Dendritic cell treated with granulocyte-macrophage colony-stimulating factor and Interleukin-4, amounts not matched to agents 40 ng/mL and 50 ng/mL, for 4 days (primary cell): ENCODE measurements around the gene TMEM51.

Experiments
- H3K27ac Mint-ChIP-seq: one replicate; pipeline ENCODE4 v1.8.0; 2022; ENCODE audit warnings: mild to moderate bottlenecking, mixed read lengths
- H3K27me3 Mint-ChIP-seq: one replicate; pipeline ENCODE4 v1.8.0; 2022; ENCODE audit warnings: mild to moderate bottlenecking, mixed read lengths
- H3K36me3 Mint-ChIP-seq: one replicate; pipeline ENCODE4 v1.8.0; 2022; ENCODE audit warnings: low read depth, mixed read lengths
- H3K4me1 Mint-ChIP-seq: one replicate; pipeline ENCODE4 v1.8.0; 2022; ENCODE audit warnings: low read depth, mixed read lengths
- H3K4me3 Mint-ChIP-seq: one replicate; pipeline ENCODE4 v1.8.0; 2022; ENCODE audit warnings: mild to moderate bottlenecking, moderate library complexity, mixed read lengths
- H3K9me3 Mint-ChIP-seq: one replicate; pipeline ENCODE4 v1.8.0; 2022; ENCODE audit warnings: mixed read lengths
- intact Hi-C: fragments of 100-400 bp; cut with micrococcal nuclease; formaldehyde crosslinking; loops from one replicate; pipeline ENCODE4 v1.15.0; 2022

Gene TMEM51

GRCh38 chr1:15210651-15211375 lies 57.3 kb downstream of the TMEM51 start:
- Mint-ChIP-seq H3K4me3 (no peak overlapping the region), H3K9me3 (no peaks in the 10 kb centered on the region), H3K4me1 (peaks cover 88% of the 10 kb centered on the region), H3K27me3 (no peaks in the 10 kb centered on the region), H3K27ac (no peak overlapping the region), H3K36me3 (peaks cover 85% of the 10 kb centered on the region)
- intact Hi-C loops = loop anchor here (10.0 kb wide), 1 partner anchor 56 kb away; the partner anchor contains the start of gene TMEM51

- peaks cover 88% of the 10 kb centered on the region for H3K36me3 Mint-ChIP-seq
- peaks cover 90% of the 10 kb centered on the region for H3K4me1 Mint-ChIP-seq
- H3K9me3 Mint-ChIP-seq = no peaks in the 10 kb centered on the region
- no peak overlapping the region for H3K4me3 Mint-ChIP-seq
- no peak overlapping the region for H3K27ac Mint-ChIP-seq
- intact Hi-C loops = loop anchor here (10.0 kb wide), 1 partner anchor 57 kb away; the partner anchor contains the start of gene TMEM51
- no peaks in the 10 kb centered on the region for H3K27me3 Mint-ChIP-seq
These were observed 57.9 kb downstream of the TMEM51 start for GRCh38 chr1:15211424-15211823.

- H3K9me3 Mint-ChIP-seq = no peaks in the 10 kb centered on the region
- H3K27ac Mint-ChIP-seq = peak overlapping the region; percentile 83
- H3K36me3 Mint-ChIP-seq = peaks cover 84% of the 10 kb centered on the region
- no peaks in the 10 kb centered on the region for H3K27me3 Mint-ChIP-seq
- H3K4me3 Mint-ChIP-seq = no peak overlapping the region
- intact Hi-C loops = loop anchor here (10.0 kb wide), 1 partner anchor 58 kb away; the partner anchor contains the start of gene TMEM51
- H3K4me1 Mint-ChIP-seq = peaks cover 90% of the 10 kb centered on the region
These were observed 58.8 kb downstream of the TMEM51 start for GRCh38 chr1:15212216-15212953.

DNA sequence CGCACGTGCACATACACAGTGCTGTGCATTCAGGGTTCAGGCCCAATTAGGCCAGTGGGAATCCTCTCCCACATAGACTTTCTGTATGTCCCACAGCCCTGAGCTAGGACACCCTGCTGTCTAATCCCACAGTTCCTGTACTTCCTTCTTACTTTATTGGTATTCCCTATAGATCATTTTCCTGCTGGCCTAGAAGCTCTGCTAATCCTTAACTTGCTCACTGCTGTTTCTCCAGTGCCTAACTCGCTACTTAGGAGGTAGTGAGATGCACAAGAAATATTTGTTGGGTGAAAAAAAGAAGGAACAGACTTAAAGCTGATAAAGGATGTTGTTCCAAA lies 59.4 kb downstream of the TMEM51 start:
- Mint-ChIP-seq H3K27ac (peak overlapping the region; percentile 83), H3K4me3 (no peak overlapping the region)
- intact Hi-C loops = loop anchor here (10.0 kb wide), 1 partner anchor 58 kb away; the partner anchor contains the start of gene TMEM51

GRCh38 chr1:15213341-15213821 lies 59.8 kb downstream of the TMEM51 start:
- intact Hi-C loops = loop anchor here (10.0 kb wide), 1 partner anchor 59 kb away; the partner anchor contains the start of gene TMEM51
- Mint-ChIP-seq H3K4me1 (peaks cover 90% of the 10 kb centered on the region), H3K27ac (peak overlapping the region; percentile 83), H3K4me3 (peak overlapping the region; percentile 39), H3K36me3 (peaks cover 79% of the 10 kb centered on the region), H3K9me3 (no peaks in the 10 kb centered on the region), H3K27me3 (no peaks in the 10 kb centered on the region)

More for the DNA sequence above, 59.4 kb downstream of the TMEM51 start:
- Mint-ChIP-seq H3K36me3 (peaks cover 83% of the 10 kb centered on the region), H3K27me3 (no peaks in the 10 kb centered on the region), H3K9me3 (no peaks in the 10 kb centered on the region), H3K4me1 (peaks cover 90% of the 10 kb centered on the region)

- Mint-ChIP-seq H3K36me3 (peaks cover 74% of the 10 kb centered on the region), H3K27me3 (no peaks in the 10 kb centered on the region), H3K9me3 (no peaks in the 10 kb centered on the region), H3K4me3 (no peak overlapping the region), H3K27ac (peak overlapping the region; percentile 83), H3K4me1 (peaks cover 90% of the 10 kb centered on the region)
- intact Hi-C loops = loop anchor here (10.0 kb wide), 1 partner anchor 60 kb away; the partner anchor contains the start of gene TMEM51
These were observed 61.0 kb downstream of the TMEM51 start for GRCh38 chr1:15214527-15214926.

DNA sequence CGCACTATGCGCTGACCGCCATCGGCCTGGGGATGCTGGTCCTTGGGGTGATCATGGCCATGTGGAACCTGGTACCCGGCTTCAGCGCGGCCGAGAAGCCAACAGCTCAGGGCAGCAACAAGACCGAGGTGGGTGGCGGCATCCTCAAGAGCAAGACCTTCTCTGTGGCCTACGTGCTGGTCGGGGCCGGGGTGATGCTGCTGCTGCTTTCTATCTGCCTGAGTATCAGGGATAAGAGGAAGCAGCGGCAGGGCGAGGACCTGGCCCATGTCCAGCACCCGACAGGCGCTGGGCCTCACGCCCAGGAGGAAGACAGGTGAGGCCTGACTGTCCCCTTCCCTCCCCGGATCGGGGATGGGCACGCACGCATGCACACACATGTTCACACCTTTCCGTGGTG lies 61.6 kb downstream of the TMEM51 start:
- intact Hi-C loops = loop anchor here (5.0 to 10.0 kb wide), 2 partner anchors 57 to 60 kb away; partner anchors contain the start of gene TMEM51
- no peaks in the 10 kb centered on the region for H3K27me3 Mint-ChIP-seq
- H3K9me3 Mint-ChIP-seq = no peaks in the 10 kb centered on the region
- H3K4me3 Mint-ChIP-seq = no peak overlapping the region
- H3K27ac Mint-ChIP-seq = peak overlapping the region; percentile 83
- H3K36me3 Mint-ChIP-seq = peaks cover 74% of the 10 kb centered on the region
- H3K4me1 Mint-ChIP-seq = peaks cover 87% of the 10 kb centered on the region

DNA sequence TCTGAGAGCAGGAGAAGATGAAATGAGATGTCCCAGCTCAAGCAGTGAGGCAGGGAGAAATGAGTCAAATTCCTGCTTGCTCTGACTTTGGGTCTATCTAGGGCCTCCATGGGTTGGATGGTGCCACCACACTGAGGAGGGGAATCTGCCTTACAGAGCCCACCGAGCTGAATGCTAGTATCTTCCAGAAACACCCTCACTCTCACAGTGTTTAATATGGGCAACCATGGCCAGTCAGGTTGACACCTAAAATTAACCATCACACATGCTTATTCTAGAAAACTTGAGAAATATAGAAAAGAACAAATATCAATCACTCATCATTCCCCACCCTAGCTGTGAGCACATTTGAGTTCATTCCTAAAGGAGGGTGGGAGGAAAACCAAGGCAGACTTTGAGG lies 64.1 kb downstream of the TMEM51 start:
- Mint-ChIP-seq H3K27me3 (no peaks in the 10 kb centered on the region), H3K36me3 (peaks cover 76% of the 10 kb centered on the region), H3K4me3 (no peak overlapping the region), H3K4me1 (peaks cover 89% of the 10 kb centered on the region), H3K27ac (no peak overlapping the region), H3K9me3 (no peaks in the 10 kb centered on the region)
- intact Hi-C loops = loop anchor here (5.0 to 10.0 kb wide), 2 partner anchors 55 to 63 kb away; partner anchors contain the start of gene TMEM51

DNA sequence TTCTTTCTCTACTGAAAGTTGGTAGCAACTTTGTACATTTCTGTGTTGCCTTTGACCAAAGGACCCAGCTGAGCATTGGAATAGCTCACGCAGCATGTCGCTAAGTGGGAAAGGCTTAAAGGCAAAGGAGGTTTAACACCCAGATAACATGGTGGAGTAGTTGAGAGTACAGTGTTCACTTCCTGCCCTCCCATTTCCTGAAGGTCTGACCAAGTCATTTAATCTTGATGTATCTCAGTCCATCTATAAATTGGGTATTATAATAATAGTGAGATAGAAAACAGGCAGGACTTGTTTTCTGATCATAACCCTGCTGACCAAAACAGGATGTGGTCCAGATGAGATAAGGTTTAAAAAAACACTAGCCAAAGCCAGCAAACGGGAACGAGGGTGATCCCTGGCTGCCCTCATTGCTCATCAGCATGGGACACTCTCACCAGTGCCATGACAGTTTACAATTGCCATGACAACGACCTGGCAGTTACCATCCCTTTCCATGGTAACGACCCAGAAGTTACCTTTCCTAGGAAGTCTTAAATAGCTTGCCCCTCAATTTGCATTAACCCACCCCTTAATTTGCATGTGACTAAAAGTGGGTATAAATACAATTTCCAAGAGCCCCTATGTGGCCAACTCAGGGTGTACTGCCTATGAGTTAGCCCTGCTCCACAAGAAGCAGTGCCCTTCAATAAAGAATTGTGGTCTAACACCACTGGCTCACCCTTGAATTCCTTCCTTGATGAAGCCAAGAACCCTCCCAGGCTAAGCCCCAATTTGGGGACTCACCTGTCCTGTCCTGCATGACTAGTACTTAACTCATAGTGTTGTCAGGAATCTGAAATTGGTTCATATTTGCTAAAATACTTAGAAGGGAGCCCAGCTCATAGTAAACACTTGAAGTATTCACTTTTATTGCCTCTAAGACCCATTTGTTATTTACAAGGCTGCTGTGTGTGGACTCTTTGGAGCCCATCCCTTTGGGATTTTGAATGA lies 65.0 kb downstream of the TMEM51 start:
- H3K27ac Mint-ChIP-seq = no peak overlapping the region
- intact Hi-C loops = loop anchor here (5.0 to 10.0 kb wide), 2 partner anchors 54 to 64 kb away; partner anchors contain the start of gene TMEM51
- peaks cover 89% of the 10 kb centered on the region for H3K4me1 Mint-ChIP-seq
- H3K4me3 Mint-ChIP-seq = no peak overlapping the region
- no peaks in the 10 kb centered on the region for H3K9me3 Mint-ChIP-seq
- H3K36me3 Mint-ChIP-seq = peaks cover 74% of the 10 kb centered on the region
- no peaks in the 10 kb centered on the region for H3K27me3 Mint-ChIP-seq

DNA sequence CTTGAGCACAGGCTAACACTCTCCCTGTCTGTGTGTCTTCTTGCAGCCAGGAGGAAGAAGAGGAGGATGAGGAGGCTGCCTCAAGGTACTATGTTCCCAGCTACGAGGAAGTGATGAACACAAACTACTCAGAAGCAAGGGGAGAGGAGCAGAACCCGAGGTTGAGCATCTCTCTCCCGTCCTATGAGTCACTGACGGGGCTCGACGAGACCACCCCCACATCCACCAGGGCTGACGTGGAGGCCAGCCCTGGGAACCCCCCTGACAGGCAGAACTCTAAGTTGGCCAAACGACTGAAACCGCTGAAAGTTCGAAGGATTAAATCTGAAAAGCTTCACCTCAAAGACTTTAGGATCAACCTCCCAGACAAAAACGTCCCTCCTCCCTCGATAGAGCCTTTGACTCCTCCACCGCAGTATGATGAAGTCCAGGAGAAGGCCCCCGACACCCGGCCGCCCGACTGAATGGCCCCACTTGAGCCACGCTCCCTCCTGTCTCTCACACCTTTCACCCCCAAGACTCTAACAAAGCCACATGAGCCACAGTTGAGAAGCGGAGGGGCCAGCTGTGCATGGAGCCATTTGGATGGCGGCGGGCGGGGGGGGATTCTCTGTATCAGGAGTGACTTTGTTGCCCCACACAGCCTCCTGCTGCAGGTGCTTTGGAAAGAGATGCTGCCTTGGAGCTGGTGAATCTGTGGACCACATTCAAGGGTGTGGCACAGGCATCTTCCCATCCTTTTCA lies 65.9 kb downstream of the TMEM51 start:
- peaks cover 89% of the 10 kb centered on the region for H3K4me1 Mint-ChIP-seq
- H3K27ac Mint-ChIP-seq = no peak overlapping the region
- intact Hi-C loops = loop anchor here (5.0 to 10.0 kb wide), 3 partner anchors 43 to 65 kb away; partner anchors contain the start of gene TMEM51
- H3K9me3 Mint-ChIP-seq = no peaks in the 10 kb centered on the region
- no peak overlapping the region for H3K4me3 Mint-ChIP-seq
- no peaks in the 10 kb centered on the region for H3K27me3 Mint-ChIP-seq
- peaks cover 68% of the 10 kb centered on the region for H3K36me3 Mint-ChIP-seq

GRCh38 chr1:15220024-15220392 lies 66.5 kb downstream of the TMEM51 start:
- Mint-ChIP-seq H3K4me3 (no peak overlapping the region), H3K36me3 (peaks cover 62% of the 10 kb centered on the region), H3K4me1 (peaks cover 89% of the 10 kb centered on the region), H3K27me3 (no peaks in the 10 kb centered on the region), H3K27ac (no peak overlapping the region), H3K9me3 (no peaks in the 10 kb centered on the region)
- intact Hi-C loops = loop anchor here (5.0 kb wide), 1 partner anchor 42 kb away; no protein-coding TSS in a partner anchor

GRCh38 chr1:15220825-15221431 lies 67.4 kb downstream of the TMEM51 start:
- intact Hi-C loops = loop anchor here (5.0 kb wide), 1 partner anchor 41 kb away; no protein-coding TSS in a partner anchor
- H3K9me3 Mint-ChIP-seq = no peaks in the 10 kb centered on the region
- H3K4me3 Mint-ChIP-seq = no peak overlapping the region
- peaks cover 90% of the 10 kb centered on the region for H3K4me1 Mint-ChIP-seq
- H3K27me3 Mint-ChIP-seq = no peaks in the 10 kb centered on the region
- H3K27ac Mint-ChIP-seq = peak overlapping the region; percentile 27
- H3K36me3 Mint-ChIP-seq = peaks cover 53% of the 10 kb centered on the region
